GM23338 (cell line): ENCODE data around the gene SMPDL3A. TPM values are rescaled to one million over a fixed set of nuclear protein-coding genes. Genes with fewer than 3 reads are reported as not detected.

Source experiments
- ATAC-seq: fragments of 200-7000 bp; cut with Tn5 transposase; 3 replicates; pipeline ENCODE4 v1.9.1; 2020
- DNase-seq: peaks from one replicate; pipeline ENCODE4 v3.0.0-alpha.2; 2015; ENCODE audit warnings: low spot score
- H2AFZ ChIP-seq: fragments of 200-600 bp; sonication (generic); 2 replicates; pipeline ENCODE4 v1.8.0; 2016; ENCODE audit warnings: antibody characterized with exemption, mild to moderate bottlenecking, moderate library complexity
- H3F3A ChIP-seq: fragments of 200-600 bp; sonication (generic); replicated peaks from 2 replicates; pipeline ENCODE4 v1.8.0; 2017; ENCODE audit warnings: antibody characterized with exemption, mixed run types, low read depth
- H3K27ac ChIP-seq: fragments of 200-600 bp; sonication (generic); 2 replicates; pipeline ENCODE4 v1.6.1; 2016; ENCODE audit warnings: low read depth
- H3K27me3 ChIP-seq: fragments of 200-600 bp; sonication (generic); 2 replicates; pipeline ENCODE4 v1.8.0; 2016; ENCODE audit warnings: mild to moderate bottlenecking, mixed run types, moderate library complexity; ENCODE audit not compliant: insufficient read depth
- H3K36me3 ChIP-seq: fragments of 200-600 bp; sonication (generic); 2 replicates; pipeline ENCODE4 v1.8.0; 2016; ENCODE audit warnings: mild to moderate bottlenecking; ENCODE audit not compliant: insufficient read depth
- H3K4me1 ChIP-seq: fragments of 200-600 bp; sonication (generic); 2 replicates; pipeline ENCODE4 v1.8.0; 2016; ENCODE audit warnings: mild to moderate bottlenecking, moderate library complexity; ENCODE audit not compliant: insufficient read depth
- H3K4me2 ChIP-seq: fragments of 200-600 bp; sonication (generic); 2 replicates; pipeline ENCODE4 v1.7.1; 2017; ENCODE audit warnings: mixed run types
- H3K4me3 ChIP-seq: fragments of 200-600 bp; sonication (generic); 2 replicates; pipeline ENCODE4 v1.6.1; 2016; ENCODE audit warnings: mixed run types
- H3K79me2 ChIP-seq: fragments of 200-600 bp; sonication (generic); replicated peaks from 2 replicates; pipeline ENCODE4 v1.8.0; 2017; ENCODE audit warnings: mild to moderate bottlenecking; ENCODE audit not compliant: insufficient read depth
- H3K9me2 ChIP-seq: fragments of 200-600 bp; sonication (generic); 2 replicates; pipeline ENCODE4 v1.8.0; 2017; ENCODE audit not compliant: insufficient read depth
- H4K20me1 ChIP-seq: fragments of 200-600 bp; sonication (generic); replicated peaks from 2 replicates; pipeline ENCODE4 v1.8.0; 2017; ENCODE audit warnings: mild to moderate bottlenecking; ENCODE audit not compliant: insufficient read depth
- H3K27ac Mint-ChIP-seq: 2 replicates; pipeline ENCODE4 v1.8.0; 2020; ENCODE audit warnings: inconsistent platforms, mild to moderate bottlenecking, moderate library complexity, mixed read lengths
- H3K27me3 Mint-ChIP-seq: 3 replicates; pipeline ENCODE4 v1.8.0; 2022; ENCODE audit warnings: low read depth, mild to moderate bottlenecking, moderate library complexity, mixed read lengths, inconsistent platforms; ENCODE audit not compliant: insufficient read depth, poor library complexity
- H3K36me3 Mint-ChIP-seq: 3 replicates; pipeline ENCODE4 v1.8.0; 2021; ENCODE audit warnings: low read depth, mild to moderate bottlenecking, inconsistent platforms, moderate library complexity, mixed read lengths
- H3K4me1 Mint-ChIP-seq: 3 replicates; pipeline ENCODE4 v1.8.0; 2020; ENCODE audit warnings: mild to moderate bottlenecking, inconsistent platforms, mixed read lengths
- H3K4me3 Mint-ChIP-seq: 3 replicates; pipeline ENCODE4 v1.8.0; 2021; ENCODE audit warnings: moderate library complexity, mild to moderate bottlenecking, inconsistent platforms, mixed read lengths
- H3K9me3 Mint-ChIP-seq: 3 replicates; pipeline ENCODE4 v1.8.0; 2020; ENCODE audit warnings: moderate library complexity, mild to moderate bottlenecking, inconsistent platforms, mixed read lengths
- CREB1 ChIP-seq: fragments of 250-450 bp; sonication (Bioruptor Pico); IDR thresholded peaks from 2 replicates; pipeline ENCODE4 v1.5.0; 2020; ENCODE audit warnings: low read depth, mild to moderate bottlenecking, moderate library complexity
- CTCF ChIP-seq, 2 experiments: fragments of 200-600 bp in 1 of 2; sonication (generic) in 1 of 2; conservative IDR thresholded peaks; 2 replicates each; pipeline versions ENCODE4 v1.5.1 to v1.6.1; 2016 to 2017; ENCODE audit warnings: antibody characterized with exemption in 2 of 2, low read depth in 2 of 2, mild to moderate bottlenecking in 2 of 2, moderate library complexity in 1 of 2
- EZH2 ChIP-seq: fragments of 200-600 bp; sonication (generic); IDR thresholded peaks from one replicate; pipeline ENCODE4 v1.8.0; 2017; ENCODE audit warnings: antibody characterized with exemption, mild to moderate bottlenecking, low read depth; ENCODE audit not compliant: unreplicated experiment
- NANOG ChIP-seq: IDR thresholded peaks from 2 replicates; pipeline ENCODE4 v1.6.1; 2016; ENCODE audit warnings: antibody characterized with exemption, borderline replicate concordance
- POLR2AphosphoS5 ChIP-seq: IDR thresholded peaks from 2 replicates; pipeline ENCODE4 v1.6.1; 2016; ENCODE audit warnings: antibody characterized with exemption, low read depth
- STAT1 ChIP-seq: IDR thresholded peaks from one replicate; pipeline ENCODE4 v1.6.1; 2016; ENCODE audit warnings: antibody characterized with exemption; ENCODE audit not compliant: unreplicated experiment
- ZNF114 ChIP-seq: fragments of 250-450 bp; sonication (Bioruptor Pico); IDR thresholded peaks from 2 replicates; pipeline ENCODE4 v1.5.0; 2020; ENCODE audit warnings: mild to moderate bottlenecking, moderate library complexity
- polyA plus RNA-seq: library from polyadenylated mRNA; unstranded; fragments of >200 nt; fragmentation: Nextera tagmentation; extraction: Ambion mirVana; gene quantifications from 2 replicates; pipeline ENCODE4 v1.2.1, GENCODE V29; 2016
- total RNA-seq: library from RNA; depleted of rRNA; stranded (reverse); fragments of >200 nt; shearing (Covaris generic); gene quantifications from 2 replicates; pipeline ENCODE4 v1.2.3, GENCODE V29; 2014
- TF ChIP-seq, protein P1 (sequence below): fragments of 250-450 bp; sonication (Bioruptor Pico); IDR thresholded peaks from 2 replicates; pipeline ENCODE4 v1.5.0; 2020; ENCODE audit warnings: mild to moderate bottlenecking, moderate library complexity

SMPDL3A gene
- total and polyA plus RNA-seq, 2 experiments from 2014 or later = 3.5 to 6.3 TPM

- TF ChIP-seq, protein P1, sequence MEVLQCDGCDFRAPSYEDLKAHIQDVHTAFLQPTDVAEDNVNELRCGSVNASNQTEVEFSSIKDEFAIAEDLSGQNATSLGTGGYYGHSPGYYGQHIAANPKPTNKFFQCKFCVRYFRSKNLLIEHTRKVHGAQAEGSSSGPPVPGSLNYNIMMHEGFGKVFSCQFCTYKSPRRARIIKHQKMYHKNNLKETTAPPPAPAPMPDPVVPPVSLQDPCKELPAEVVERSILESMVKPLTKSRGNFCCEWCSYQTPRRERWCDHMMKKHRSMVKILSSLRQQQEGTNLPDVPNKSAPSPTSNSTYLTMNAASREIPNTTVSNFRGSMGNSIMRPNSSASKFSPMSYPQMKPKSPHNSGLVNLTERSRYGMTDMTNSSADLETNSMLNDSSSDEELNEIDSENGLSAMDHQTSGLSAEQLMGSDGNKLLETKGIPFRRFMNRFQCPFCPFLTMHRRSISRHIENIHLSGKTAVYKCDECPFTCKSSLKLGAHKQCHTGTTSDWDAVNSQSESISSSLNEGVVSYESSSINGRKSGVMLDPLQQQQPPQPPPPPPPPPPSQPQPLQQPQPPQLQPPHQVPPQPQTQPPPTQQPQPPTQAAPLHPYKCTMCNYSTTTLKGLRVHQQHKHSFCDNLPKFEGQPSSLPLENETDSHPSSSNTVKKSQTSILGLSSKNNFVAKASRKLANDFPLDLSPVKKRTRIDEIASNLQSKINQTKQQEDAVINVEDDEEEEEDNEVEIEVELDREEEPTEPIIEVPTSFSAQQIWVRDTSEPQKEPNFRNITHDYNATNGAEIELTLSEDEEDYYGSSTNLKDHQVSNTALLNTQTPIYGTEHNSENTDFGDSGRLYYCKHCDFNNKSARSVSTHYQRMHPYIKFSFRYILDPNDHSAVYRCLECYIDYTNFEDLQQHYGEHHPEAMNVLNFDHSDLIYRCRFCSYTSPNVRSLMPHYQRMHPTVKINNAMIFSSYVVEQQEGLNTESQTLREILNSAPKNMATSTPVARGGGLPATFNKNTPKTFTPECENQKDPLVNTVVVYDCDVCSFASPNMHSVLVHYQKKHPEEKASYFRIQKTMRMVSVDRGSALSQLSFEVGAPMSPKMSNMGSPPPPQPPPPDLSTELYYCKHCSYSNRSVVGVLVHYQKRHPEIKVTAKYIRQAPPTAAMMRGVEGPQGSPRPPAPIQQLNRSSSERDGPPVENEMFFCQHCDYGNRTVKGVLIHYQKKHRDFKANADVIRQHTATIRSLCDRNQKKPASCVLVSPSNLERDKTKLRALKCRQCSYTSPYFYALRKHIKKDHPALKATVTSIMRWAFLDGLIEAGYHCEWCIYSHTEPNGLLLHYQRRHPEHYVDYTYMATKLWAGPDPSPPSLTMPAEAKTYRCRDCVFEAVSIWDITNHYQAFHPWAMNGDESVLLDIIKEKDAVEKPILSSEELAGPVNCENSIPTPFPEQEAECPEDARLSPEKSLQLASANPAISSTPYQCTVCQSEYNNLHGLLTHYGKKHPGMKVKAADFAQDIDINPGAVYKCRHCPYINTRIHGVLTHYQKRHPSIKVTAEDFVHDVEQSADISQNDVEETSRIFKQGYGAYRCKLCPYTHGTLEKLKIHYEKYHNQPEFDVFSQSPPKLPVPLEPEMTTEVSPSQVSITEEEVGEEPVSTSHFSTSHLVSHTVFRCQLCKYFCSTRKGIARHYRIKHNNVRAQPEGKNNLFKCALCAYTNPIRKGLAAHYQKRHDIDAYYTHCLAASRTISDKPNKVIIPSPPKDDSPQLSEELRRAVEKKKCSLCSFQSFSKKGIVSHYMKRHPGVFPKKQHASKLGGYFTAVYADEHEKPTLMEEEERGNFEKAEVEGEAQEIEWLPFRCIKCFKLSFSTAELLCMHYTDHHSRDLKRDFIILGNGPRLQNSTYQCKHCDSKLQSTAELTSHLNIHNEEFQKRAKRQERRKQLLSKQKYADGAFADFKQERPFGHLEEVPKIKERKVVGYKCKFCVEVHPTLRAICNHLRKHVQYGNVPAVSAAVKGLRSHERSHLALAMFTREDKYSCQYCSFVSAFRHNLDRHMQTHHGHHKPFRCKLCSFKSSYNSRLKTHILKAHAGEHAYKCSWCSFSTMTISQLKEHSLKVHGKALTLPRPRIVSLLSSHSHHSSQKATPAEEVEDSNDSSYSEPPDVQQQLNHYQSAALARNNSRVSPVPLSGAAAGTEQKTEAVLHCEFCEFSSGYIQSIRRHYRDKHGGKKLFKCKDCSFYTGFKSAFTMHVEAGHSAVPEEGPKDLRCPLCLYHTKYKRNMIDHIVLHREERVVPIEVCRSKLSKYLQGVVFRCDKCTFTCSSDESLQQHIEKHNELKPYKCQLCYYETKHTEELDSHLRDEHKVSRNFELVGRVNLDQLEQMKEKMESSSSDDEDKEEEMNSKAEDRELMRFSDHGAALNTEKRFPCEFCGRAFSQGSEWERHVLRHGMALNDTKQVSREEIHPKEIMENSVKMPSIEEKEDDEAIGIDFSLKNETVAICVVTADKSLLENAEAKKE = no peak
- TF ChIP-seq POLR2AphosphoS5 = no peak
These were observed 49.0 kb upstream of the SMPDL3A start (continued) for GRCh38 chr6:122740091-122740490.

GRCh38 chr6:122740936-122741335 is 48.1 kb upstream of the SMPDL3A start:
- no peak overlapping the region for H3K27ac ChIP-seq
- Mint-ChIP-seq H3K27me3 (no peaks in the 10 kb centered on the region), H3K4me3 (no peak overlapping the region), H3K36me3 (no peaks in the 10 kb centered on the region), H3K9me3 (no peaks in the 10 kb centered on the region; the same call in 2 of the 3 replicates), H3K4me1 (peaks cover 3% of the 10 kb centered on the region; the same call in 2 of the 3 replicates), H3K27ac (no peak overlapping the region)
- no peaks in the 10 kb centered on the region for H3K9me2 ChIP-seq
- TF ChIP-seq CTCF (conservative IDR thresholded peaks at IDR 0.05; ENCODE audit: low read depth in 2 of 2) = no peak
- TF ChIP-seq CREB1 (CRISPR knock-in tag) = no peak
- no peak for TF ChIP-seq EZH2
- no peak for TF ChIP-seq ZNF114 (CRISPR knock-in tag)
- TF ChIP-seq NANOG = no peak
- TF ChIP-seq STAT1 = no peak
- TF ChIP-seq, protein P1 = no peak
- no peak overlapping the region for H2AFZ ChIP-seq
- DNase-seq = no peak
- H3K4me2 ChIP-seq = no peak overlapping the region
- peaks cover 5% of the 10 kb centered on the region for H3K4me1 ChIP-seq
- no peaks in the 10 kb centered on the region for H3F3A ChIP-seq
- no peak overlapping the region for H3K4me3 ChIP-seq
- no peaks in the 10 kb centered on the region for H4K20me1 ChIP-seq
- H3K36me3 ChIP-seq = no peaks in the 10 kb centered on the region
- no peak for ATAC-seq
- H3K27me3 ChIP-seq = no peaks in the 10 kb centered on the region
- no peaks in the 10 kb centered on the region for H3K79me2 ChIP-seq
